Nephron progenitor cell (in vitro differentiated cells): ENCODE results near the gene ZFR.

ENCODE experiments used
- DNase-seq: peaks from one replicate; pipeline ENCODE4 v3.0.0; 2021
- H3K27ac Mint-ChIP-seq: 2 replicates; pipeline ENCODE4 v1.8.0; 2021; ENCODE audit warnings: mild to moderate bottlenecking, moderate library complexity, mixed read lengths
- H3K27me3 Mint-ChIP-seq: 2 replicates; pipeline ENCODE4 v1.8.0; 2021; ENCODE audit warnings: mild to moderate bottlenecking, low read depth, mixed read lengths; ENCODE audit not compliant: poor library complexity
- H3K36me3 Mint-ChIP-seq: 2 replicates; pipeline ENCODE4 v1.8.0; 2021; ENCODE audit warnings: low read depth, mixed read lengths
- H3K4me1 Mint-ChIP-seq: 2 replicates; pipeline ENCODE4 v1.8.0; 2021; ENCODE audit warnings: mixed read lengths
- H3K4me3 Mint-ChIP-seq: 2 replicates; pipeline ENCODE4 v1.8.0; 2021; ENCODE audit warnings: mild to moderate bottlenecking, moderate library complexity, mixed read lengths
- H3K9me3 Mint-ChIP-seq: 2 replicates; pipeline ENCODE4 v1.8.0; 2021; ENCODE audit warnings: mild to moderate bottlenecking, moderate library complexity, mixed read lengths
- CTCF ChIP-seq: fragments of 200-600 bp; sonication (generic); IDR thresholded peaks from 2 replicates; pipeline ENCODE4 v1.5.0; 2021; ENCODE audit warnings: antibody characterized with exemption

ZFR gene

DNA sequence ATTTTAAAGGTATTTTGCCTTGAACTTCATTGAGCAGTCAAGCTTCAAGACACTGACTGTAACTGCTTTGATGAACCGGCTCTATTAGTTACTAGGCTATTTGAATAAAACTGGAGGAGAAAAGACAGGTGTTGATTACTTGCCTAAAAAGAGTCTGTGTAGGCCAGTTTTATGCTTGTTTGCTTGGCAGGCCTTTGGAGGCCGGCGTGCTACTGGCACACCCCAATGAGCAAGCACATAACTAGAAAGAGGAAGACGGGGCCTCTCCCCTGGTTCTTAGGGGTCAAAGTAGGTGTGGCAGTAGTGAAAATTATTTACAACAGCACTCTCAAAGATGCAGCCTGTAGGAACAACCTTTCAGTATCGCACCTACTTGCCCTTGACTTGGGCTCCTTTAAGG is 2.1 kb upstream of the ZFR start:
- peaks cover 40% of the 10 kb centered on the region for H3K4me1 Mint-ChIP-seq
- TF ChIP-seq CTCF, result no peak
- peaks cover 36% of the 10 kb centered on the region for H3K27me3 Mint-ChIP-seq
- no peak for DNase-seq
- H3K4me3 Mint-ChIP-seq, result peak overlapping the region; percentile 69
- H3K9me3 Mint-ChIP-seq, result no peaks in the 10 kb centered on the region
- H3K36me3 Mint-ChIP-seq, result peaks cover 17% of the 10 kb centered on the region
- H3K27ac Mint-ChIP-seq, result no peak overlapping the region

GRCh38 chr5:32445831-32446614 is 1.5 kb upstream of the ZFR start:
- peak overlapping the region; percentile 91 for H3K4me3 Mint-ChIP-seq
- no peak overlapping the region for H3K27ac Mint-ChIP-seq
- H3K9me3 Mint-ChIP-seq, result peaks cover 3% of the 10 kb centered on the region
- H3K4me1 Mint-ChIP-seq, result peaks cover 43% of the 10 kb centered on the region
- peaks cover 23% of the 10 kb centered on the region for H3K36me3 Mint-ChIP-seq
- TF ChIP-seq CTCF, result no peak
- H3K27me3 Mint-ChIP-seq, result peaks cover 36% of the 10 kb centered on the region
- DNase-seq, result no peak

DNA sequence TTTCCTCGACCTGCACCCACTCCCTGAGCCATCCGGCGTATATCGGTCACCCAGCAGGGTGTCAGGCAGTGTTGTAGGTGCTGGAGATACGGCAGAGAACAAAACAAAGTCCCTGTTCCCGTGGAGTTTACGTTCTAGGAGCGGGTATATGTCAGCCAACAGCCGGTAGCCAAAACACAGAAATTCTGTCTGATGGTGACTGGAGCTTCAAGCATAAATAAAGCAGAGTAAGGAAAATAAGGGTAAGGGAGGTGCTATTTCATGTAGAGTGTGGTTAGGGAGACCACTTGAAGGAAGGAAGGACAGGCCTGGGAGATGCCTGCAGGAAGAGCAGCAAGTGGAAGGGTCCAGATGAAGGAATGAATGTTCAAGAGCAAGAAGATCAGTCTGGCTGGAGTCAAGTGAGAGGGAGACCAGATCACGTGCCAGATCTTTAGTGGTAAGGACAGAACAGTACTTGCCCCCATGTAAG is 783 bp upstream of the ZFR start:
- TF ChIP-seq CTCF, result no peak
- Mint-ChIP-seq H3K4me1 (peaks cover 43% of the 10 kb centered on the region), H3K27me3 (peaks cover 31% of the 10 kb centered on the region), H3K9me3 (peaks cover 3% of the 10 kb centered on the region), H3K36me3 (peaks cover 28% of the 10 kb centered on the region), H3K4me3 (peak overlapping the region; percentile 91), H3K27ac (peak overlapping the region; percentile 86)
- no peak for DNase-seq

GRCh38 chr5:32443541-32444430 is 754 bp downstream of the ZFR start:
- Mint-ChIP-seq H3K9me3 (peaks cover 7% of the 10 kb centered on the region), H3K4me3 (peak overlapping the region; percentile 91), H3K36me3 (peaks cover 44% of the 10 kb centered on the region), H3K4me1 (peaks cover 43% of the 10 kb centered on the region), H3K27me3 (peaks cover 27% of the 10 kb centered on the region), H3K27ac (peak overlapping the region; percentile 91)
- no peak for TF ChIP-seq CTCF
- DNase-seq, result peak; percentile 59

DNA sequence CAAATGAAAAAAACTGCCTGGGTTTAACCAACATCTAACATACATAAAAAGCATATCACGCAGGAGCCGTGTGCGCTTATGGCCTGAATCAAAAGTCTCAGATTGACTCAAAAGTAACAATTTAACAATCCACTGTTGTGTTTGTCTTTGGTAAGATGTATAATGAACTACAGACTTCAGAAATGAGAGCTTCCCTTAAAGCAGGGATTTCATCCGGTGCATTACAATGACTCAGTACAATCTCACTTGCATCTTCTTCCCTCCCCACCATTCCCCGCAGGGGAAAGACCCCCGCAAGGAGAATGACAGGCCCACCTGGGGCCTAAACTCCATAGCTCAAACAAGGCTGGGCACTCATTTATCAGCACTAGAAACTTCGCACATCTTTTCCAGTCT is 1.4 kb downstream of the ZFR start:
- Mint-ChIP-seq H3K4me3 (peak overlapping the region; percentile 90), H3K4me1 (peaks cover 43% of the 10 kb centered on the region), H3K27ac (peak overlapping the region; percentile 91), H3K9me3 (peaks cover 12% of the 10 kb centered on the region), H3K27me3 (peaks cover 25% of the 10 kb centered on the region), H3K36me3 (peaks cover 50% of the 10 kb centered on the region)
- no peak for DNase-seq
- TF ChIP-seq CTCF, result no peak
